ENCODE data around the gene FARSA. TPM values are rescaled to one million over a fixed set of nuclear protein-coding genes. Genes with fewer than 3 reads are reported as not detected.

The FARSA gene
- total and polyA plus RNA-seq, 4 experiments from 2014 or later = 53.8 to 68.1 (median 61.2) TPM

- peaks cover 18 to 44% (median 30%) of the 10 kb centered on the region in 4 donors for H3K4me1 Mint-ChIP-seq
- Histone ChIP-seq H3K27me3 (ENCODE audit: insufficient read depth, low read length) (no peaks in the 10 kb centered on the region), H3K4me3 (ENCODE audit: low read length in 2 of 2) (no peak within 1 kb of the TSS), H3K9me3 (ENCODE audit: control insufficient read depth in 1 of 2, low read length in 2 of 2) (no peaks in the 10 kb centered on the region), H3K27ac (ENCODE audit: low read depth, low read length) (no peak within 1 kb of the TSS), H3K4me1 (ENCODE audit: insufficient read depth, low read length) (peaks cover 30% of the 10 kb centered on the region), H3K36me3 (ENCODE audit: insufficient read depth, low read length) (no peaks in the 10 kb centered on the region)
- peak within 1 kb of the TSS; percentile 19 to 81 (median 58) for H3K4me3 Mint-ChIP-seq
- intact Hi-C loops (cut with micrococcal nuclease) = loop anchor here (5.0 kb wide), 1 partner anchor 210 kb away; no protein-coding TSS in a partner anchor
- H3K27ac Mint-ChIP-seq = peak within 1 kb of the TSS in 4 of 7 donors; percentile 19 to 68 (median 55)
- peaks cover 3 to 9% of the 10 kb centered on the region in 2 donors for H3K36me3 Mint-ChIP-seq
- ChIA-PET CTCF (ENCODE audit: partially characterized antibody) (interaction anchor here (1.3 to 9.0 kb wide), 4 partner anchors 11 to 78 kb away, joined by 3 to 166 read pairs (median 6); no protein-coding TSS in a partner anchor), POLR2A (ENCODE audit: partially characterized antibody) (interaction anchor here (1.0 kb wide), 1 partner anchor 27 kb away, joined by 4 read pairs; no protein-coding TSS in a partner anchor)
- H3K27me3 Mint-ChIP-seq = no peaks in the 10 kb centered on the region
- peaks cover 0 to 8% (median 0%) of the 10 kb centered on the region in 8 donors for H3K9me3 Mint-ChIP-seq
- no peak for DNase-seq
Observed at GRCh38 chr19:12886969-12887747, 46.4 kb downstream of the FARSA start, which contains the start of gene KLF1. TSS of gene KLF1 (minus strand) at chr19:12887201. CDS start at chr19:12887140, 61 bp downstream.

GRCh38 chr19:12886651-12886968 lies 46.9 kb downstream of the FARSA start:
- Histone ChIP-seq H3K27me3 (ENCODE audit: insufficient read depth, low read length) (no peaks in the 10 kb centered on the region), H3K4me1 (ENCODE audit: insufficient read depth, low read length) (peaks cover 24% of the 10 kb centered on the region), H3K27ac (ENCODE audit: low read depth, low read length) (no peak overlapping the region), H3K36me3 (ENCODE audit: insufficient read depth, low read length) (no peaks in the 10 kb centered on the region), H3K9me3 (ENCODE audit: control insufficient read depth in 1 of 2, low read length in 2 of 2) (no peaks in the 10 kb centered on the region), H3K4me3 (ENCODE audit: low read length in 2 of 2) (no peak overlapping the region)
- peak overlapping the region; percentile 19 to 81 (median 58) for H3K4me3 Mint-ChIP-seq
- peaks cover 0 to 8% (median 0%) of the 10 kb centered on the region in 8 donors for H3K9me3 Mint-ChIP-seq
- intact Hi-C loops (cut with micrococcal nuclease) = loop anchor here (5.0 kb wide), 1 partner anchor 211 kb away; no protein-coding TSS in a partner anchor
- peaks cover 18 to 41% (median 27%) of the 10 kb centered on the region in 4 donors for H3K4me1 Mint-ChIP-seq
- ChIA-PET POLR2A (ENCODE audit: partially characterized antibody) (interaction anchor here (0.5 to 2.4 kb wide), 4 partner anchors 27 to 79 kb away, joined by 3 to 31 read pairs (median 10); partner anchors contain the start of gene FARSA), CTCF (ENCODE audit: partially characterized antibody) (interaction anchor here (1.8 to 9.0 kb wide), 3 partner anchors 11 to 78 kb away, joined by 7 to 166 read pairs (median 11); no protein-coding TSS in a partner anchor)
- DNase-seq = no peak
- no peaks in the 10 kb centered on the region for H3K27me3 Mint-ChIP-seq
- H3K36me3 Mint-ChIP-seq = peaks cover 3 to 9% of the 10 kb centered on the region in 2 donors
- H3K27ac Mint-ChIP-seq = peak overlapping the region in 4 of 7 donors; percentile 19 to 68 (median 55)

GRCh38 chr19:12885749-12886650 lies 47.5 kb downstream of the FARSA start:
- Histone ChIP-seq H3K27ac (ENCODE audit: low read depth, low read length) (no peak overlapping the region), H3K4me1 (ENCODE audit: insufficient read depth, low read length) (peaks cover 20% of the 10 kb centered on the region), H3K4me3 (ENCODE audit: low read length in 2 of 2) (peak overlapping the region in 1 of 2 donors; percentile 57), H3K27me3 (ENCODE audit: insufficient read depth, low read length) (no peaks in the 10 kb centered on the region), H3K9me3 (ENCODE audit: control insufficient read depth in 1 of 2, low read length in 2 of 2) (no peaks in the 10 kb centered on the region), H3K36me3 (ENCODE audit: insufficient read depth, low read length) (no peaks in the 10 kb centered on the region)
- Mint-ChIP-seq H3K4me1 (peaks cover 14 to 39% (median 27%) of the 10 kb centered on the region in 4 donors), H3K36me3 (peaks cover under 1 to 5% of the 10 kb centered on the region in 2 donors), H3K9me3 (peaks cover 0 to 8% (median 0%) of the 10 kb centered on the region in 8 donors), H3K27ac (peak overlapping the region in 2 of 7 donors; percentile 47 to 63), H3K4me3 (peak overlapping the region; percentile 19 to 81 (median 58)), H3K27me3 (no peaks in the 10 kb centered on the region)
- no peak for DNase-seq
- ChIA-PET POLR2A (ENCODE audit: partially characterized antibody) (interaction anchor here (0.5 to 2.4 kb wide), 18 partner anchors 10 to 213 kb away, joined by 3 to 31 read pairs (median 5); partner anchors contain the start of genes CALR, FARSA, GADD45GIP1 and SYCE2), CTCF (ENCODE audit: partially characterized antibody) (interaction anchor here (0.8 to 9.0 kb wide), 17 partner anchors 10 to 79 kb away, joined by 3 to 166 read pairs (median 7); partner anchors contain the start of genes CALR, FARSA, GADD45GIP1 and RAD23A)
- intact Hi-C loops (cut with micrococcal nuclease) = loop anchor here (1.0 to 5.0 kb wide), 3 partner anchors 47 to 211 kb away; partner anchors contain the start of gene FARSA

GRCh38 chr19:12884926-12885748 lies 48.4 kb downstream of the FARSA start:
- no peaks in the 10 kb centered on the region for H3K36me3 ChIP-seq (ENCODE audit: insufficient read depth, low read length)
- peaks cover 9 to 39% (median 23%) of the 10 kb centered on the region in 4 donors for H3K4me1 Mint-ChIP-seq
- no peak overlapping the region for H3K27ac ChIP-seq (ENCODE audit: low read depth, low read length)
- H3K4me1 ChIP-seq (ENCODE audit: insufficient read depth, low read length) = peaks cover 22% of the 10 kb centered on the region
- H3K27ac Mint-ChIP-seq = peak overlapping the region; percentile 70 to 96 (median 87)
- peaks cover 0 to 2% of the 10 kb centered on the region in 2 donors for H3K36me3 Mint-ChIP-seq
- H3K4me3 ChIP-seq (ENCODE audit: low read length in 2 of 2) = peak overlapping the region in 1 of 2 donors; percentile 57
- intact Hi-C loops (cut with micrococcal nuclease) = loop anchor here (1.0 to 5.0 kb wide), 4 partner anchors 32 to 212 kb away; partner anchors contain the start of genes FARSA and SYCE2
- no peaks in the 10 kb centered on the region for H3K27me3 ChIP-seq (ENCODE audit: insufficient read depth, low read length)
- H3K27me3 Mint-ChIP-seq = no peaks in the 10 kb centered on the region
- H3K4me3 Mint-ChIP-seq = peak overlapping the region; percentile 88 to 96 (median 90)
- no peaks in the 10 kb centered on the region for H3K9me3 ChIP-seq (ENCODE audit: control insufficient read depth in 1 of 2, low read length in 2 of 2)
- peaks cover 0 to 4% (median 0%) of the 10 kb centered on the region in 8 donors for H3K9me3 Mint-ChIP-seq
- CTCF ChIA-PET (ENCODE audit: partially characterized antibody) = interaction anchor here (0.6 to 9.0 kb wide), 27 partner anchors 9 to 228 kb away, joined by 3 to 166 read pairs (median 5); partner anchors contain the start of genes CALR, DHPS, FARSA and GADD45GIP1
- DNase-seq = peak; percentile 84 to 91 (median 88)
- POLR2A ChIA-PET (ENCODE audit: partially characterized antibody) = interaction anchor here (0.6 to 2.4 kb wide), 17 partner anchors 11 to 247 kb away, joined by 3 to 31 read pairs (median 5); partner anchors contain the start of genes CALR, FARSA, GADD45GIP1 and SYCE2

GRCh38 chr19:12884627-12884925 lies 48.9 kb downstream of the FARSA start:
- no peaks in the 10 kb centered on the region for H3K9me3 ChIP-seq (ENCODE audit: control insufficient read depth in 1 of 2, low read length in 2 of 2)
- H3K27me3 ChIP-seq (ENCODE audit: insufficient read depth, low read length) = no peaks in the 10 kb centered on the region
- H3K4me3 ChIP-seq (ENCODE audit: low read length in 2 of 2) = peak overlapping the region in 1 of 2 donors; percentile 57
- no peak overlapping the region for H3K27ac ChIP-seq (ENCODE audit: low read depth, low read length)
- no peak for DNase-seq
- peaks cover 0 to 4% (median 0%) of the 10 kb centered on the region in 8 donors for H3K9me3 Mint-ChIP-seq
- H3K4me1 Mint-ChIP-seq = peaks cover 11 to 42% (median 26%) of the 10 kb centered on the region in 4 donors
- H3K27me3 Mint-ChIP-seq = no peaks in the 10 kb centered on the region
- POLR2A ChIA-PET (ENCODE audit: partially characterized antibody) = interaction anchor here (0.6 to 2.4 kb wide), 16 partner anchors 11 to 248 kb away, joined by 3 to 31 read pairs (median 5); partner anchors contain the start of genes CALR, FARSA, GADD45GIP1 and SYCE2
- H3K36me3 ChIP-seq (ENCODE audit: insufficient read depth, low read length) = no peaks in the 10 kb centered on the region
- intact Hi-C loops (cut with micrococcal nuclease) = loop anchor here (5.0 kb wide), 1 partner anchor 33 kb away; the partner anchor contains the start of gene SYCE2
- H3K4me1 ChIP-seq (ENCODE audit: insufficient read depth, low read length) = peaks cover 26% of the 10 kb centered on the region
- H3K27ac Mint-ChIP-seq = peak overlapping the region in 1 of 7 donors; percentile 85
- H3K36me3 Mint-ChIP-seq = peaks cover 0 to 2% of the 10 kb centered on the region in 2 donors
- peak overlapping the region in 5 of 8 donors; percentile 25 to 96 (median 88) for H3K4me3 Mint-ChIP-seq
- CTCF ChIA-PET (ENCODE audit: partially characterized antibody) = interaction anchor here (0.6 to 9.0 kb wide), 23 partner anchors 9 to 203 kb away, joined by 3 to 166 read pairs (median 6); partner anchors contain the start of genes CALR, DHPS, FARSA and GADD45GIP1
